Activated gamma-delta T cell treated with anti-CD3 and anti-CD28 coated beads, Interleukin-2, amount 50 U/mL, for 16 hours (primary cell): ENCODE results near the gene NECTIN4.

Experiments
- DNase-seq: peaks from one replicate; pipeline ENCODE4 v3.0.0-alpha.2; 2020; ENCODE audit warnings: low read depth

NECTIN4 gene

GRCh38 chr1:161021970-161022353 is 67.4 kb downstream of the NECTIN4 start:
- DNase-seq, result no peak

- peak; percentile 78 for DNase-seq
Measured at GRCh38 chr1:161021165-161021969, 68.0 kb downstream of the NECTIN4 start.
